HEK293 (cell line): ENCODE results near the gene TTC27.

Source experiments
- CTCF ChIA-PET: fragments of 350-600 bp; formaldehyde crosslinking; extraction: SDS; loops from one replicate; lab custom pipeline; 2021; ENCODE audit warnings: antibody characterized with exemption; lab: Yijun Ruan, JAX
- POLR2A ChIA-PET: fragments of 300-600 bp; formaldehyde crosslinking; extraction: SDS; loops from one replicate; lab custom pipeline; 2020; ENCODE audit warnings: antibody characterized with exemption, inconsistent platforms; lab: Yijun Ruan, JAX
- H3K27ac ChIP-seq: fragments of 200-500 bp; sonication (Bioruptor generic); 2 replicates; pipeline ENCODE4 v1.5.1; 2014; ENCODE audit warnings: low read depth, low read length, control low read depth, inconsistent platforms; ENCODE audit errors: extremely low read depth
- H3K36me3 ChIP-seq, 2 experiments: fragments of 200-500 bp in 1 of 2; sonication (Bioruptor generic) in 1 of 2; 1 replicate in 1 of 2; 2 replicates in 1 of 2; pipeline ENCODE4 v1.5.1; 2014 to 2017; ENCODE audit warnings: inconsistent platforms in 2 of 2, low read length in 2 of 2; ENCODE audit not compliant: control insufficient read depth in 2 of 2, insufficient read depth in 1 of 2
- H3K4me1 ChIP-seq: fragments of 200-500 bp; sonication (Bioruptor generic); 2 replicates; pipeline ENCODE4 v1.5.1; 2014; ENCODE audit warnings: mild to moderate bottlenecking, low read length, inconsistent platforms; ENCODE audit not compliant: control insufficient read depth, insufficient read depth
- H3K4me3 ChIP-seq: 2 replicates; pipeline ENCODE4 v1.5.1; 2011; ENCODE audit warnings: low read depth, mild to moderate bottlenecking, control low read depth, low read length, moderate library complexity
- H3K9me3 ChIP-seq: fragments of 200-500 bp; sonication (Bioruptor generic); 2 replicates; pipeline ENCODE4 v1.5.1; 2014; ENCODE audit warnings: low read depth, low read length, inconsistent platforms; ENCODE audit not compliant: control insufficient read depth, insufficient read depth
- BCL11A ChIP-seq: fragments of 450-650 bp; formaldehyde crosslinking; IDR thresholded peaks from 2 replicates; pipeline ENCODE4 v1.5.1; 2016; ENCODE audit warnings: low read depth, missing biosample characterization, missing genetic modification characterization
- EGR2 ChIP-seq: fragments of 450-650 bp; formaldehyde crosslinking; IDR thresholded peaks from 2 replicates; pipeline ENCODE4 v1.5.1; 2016; ENCODE audit warnings: low read depth, missing biosample characterization, missing genetic modification characterization
- FEZF1 ChIP-seq: fragments of 450-650 bp; formaldehyde crosslinking; IDR thresholded peaks from 2 replicates; pipeline ENCODE4 v1.5.1; 2016; ENCODE audit warnings: missing biosample characterization, missing genetic modification characterization
- GLIS1 ChIP-seq: fragments of 450-650 bp; formaldehyde crosslinking; IDR thresholded peaks from 2 replicates; pipeline ENCODE4 v1.5.1; 2016; ENCODE audit warnings: missing biosample characterization, missing genetic modification characterization
- SP7 ChIP-seq: fragments of 450-650 bp; formaldehyde crosslinking; IDR thresholded peaks from 2 replicates; pipeline ENCODE4 v1.5.1; 2016; ENCODE audit warnings: missing biosample characterization, missing genetic modification characterization
- TRIM28 ChIP-seq: IDR thresholded peaks from 2 replicates; pipeline ENCODE4 v1.6.1; 2011; ENCODE audit warnings: low read length, control low read depth, borderline replicate concordance
- ZFP41 ChIP-seq: fragments of 450-650 bp; formaldehyde crosslinking; IDR thresholded peaks from 2 replicates; pipeline ENCODE4 v1.5.1; 2016; ENCODE audit warnings: missing biosample characterization, missing genetic modification characterization, borderline replicate concordance
- ZIC2 ChIP-seq: fragments of 450-650 bp; formaldehyde crosslinking; IDR thresholded peaks from 2 replicates; pipeline ENCODE4 v1.5.1; 2016; ENCODE audit warnings: missing biosample characterization, missing genetic modification characterization
- ZNF114 ChIP-seq: fragments of 450-650 bp; formaldehyde crosslinking; IDR thresholded peaks from 2 replicates; pipeline ENCODE4 v1.5.0; 2017; ENCODE audit warnings: missing biosample characterization, missing genetic modification characterization
- ZNF175 ChIP-seq: fragments of 450-650 bp; formaldehyde crosslinking; IDR thresholded peaks from 2 replicates; pipeline ENCODE4 v1.5.1; 2016; ENCODE audit warnings: missing biosample characterization, missing genetic modification characterization
- ZNF433 ChIP-seq: fragments of 450-650 bp; formaldehyde crosslinking; IDR thresholded peaks from 2 replicates; pipeline ENCODE4 v1.5.1; 2016; ENCODE audit warnings: missing biosample characterization, missing genetic modification characterization, low read depth
- ZNF521 ChIP-seq: fragments of 450-650 bp; formaldehyde crosslinking; IDR thresholded peaks from 2 replicates; pipeline ENCODE4 v1.5.1; 2017; ENCODE audit warnings: missing biosample characterization, mild to moderate bottlenecking, missing genetic modification characterization
- ZNF76 ChIP-seq: fragments of 450-650 bp; formaldehyde crosslinking; IDR thresholded peaks from 2 replicates; pipeline ENCODE4; 2016; ENCODE audit warnings: low read depth, missing biosample characterization, missing genetic modification characterization, borderline replicate concordance
- ZNF777 ChIP-seq: fragments of 450-650 bp; formaldehyde crosslinking; IDR thresholded peaks from 2 replicates; pipeline ENCODE4 v1.5.1; 2017; ENCODE audit warnings: missing biosample characterization, missing genetic modification characterization, borderline replicate concordance
- TF ChIP-seq, protein P1 (sequence below): fragments of 450-650 bp; formaldehyde crosslinking; IDR thresholded peaks from 2 replicates; pipeline ENCODE4 v1.5.1; 2016; ENCODE audit warnings: missing biosample characterization, missing genetic modification characterization, low read depth
- TF ChIP-seq, protein P2 (sequence below): fragments of 450-650 bp; formaldehyde crosslinking; IDR thresholded peaks from 2 replicates; pipeline ENCODE4 v1.5.1; 2016; ENCODE audit warnings: missing biosample characterization, missing genetic modification characterization
- TF ChIP-seq, protein P3 (sequence below): fragments of 450-650 bp; formaldehyde crosslinking; IDR thresholded peaks from 2 replicates; pipeline ENCODE4 v1.5.1; 2016; ENCODE audit warnings: missing biosample characterization, missing genetic modification characterization
- TF ChIP-seq, protein P4 (sequence below): sonication (generic); formaldehyde crosslinking; IDR thresholded peaks from 2 replicates; pipeline ENCODE4 v1.8.1; 2022; ENCODE audit warnings: mild to moderate bottlenecking, moderate library complexity, missing genetic modification reagents
- TF ChIP-seq, protein P5 (sequence below): IDR thresholded peaks from 2 replicates; pipeline ENCODE4 v1.6.1; 2011; ENCODE audit warnings: mild to moderate bottlenecking, low read depth, low read length, borderline replicate concordance
- TF ChIP-seq, protein P6 (sequence below): fragments of 450-650 bp; IDR thresholded peaks from 2 replicates; pipeline ENCODE4 v1.5.1; 2018; ENCODE audit warnings: missing biosample characterization, mild to moderate bottlenecking, missing genetic modification characterization

TTC27 gene

DNA sequence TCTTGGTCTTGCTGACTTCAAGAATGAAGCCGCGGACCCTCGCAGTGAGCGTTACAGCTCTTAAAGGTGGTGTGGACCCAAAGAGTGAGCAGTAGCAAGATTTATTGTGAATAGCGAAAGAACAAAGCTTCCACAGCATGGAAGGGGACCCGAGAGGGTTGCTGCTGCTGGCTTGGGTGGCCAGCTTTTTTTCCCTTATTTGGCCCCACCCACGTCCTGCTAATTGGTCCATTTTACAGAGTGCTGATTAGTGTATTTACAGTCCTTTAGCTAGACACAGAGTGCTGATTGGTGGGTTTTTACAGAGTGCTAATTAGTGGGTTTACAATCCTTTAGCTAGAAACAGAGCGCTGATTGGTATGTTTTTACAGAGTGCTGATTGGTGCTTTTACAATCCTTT, 230.9 kb downstream of the TTC27 start (continued):
- TF ChIP-seq EGR2 (no peak), TRIM28 (no peak), BCL11A (tag by site-specific recombination) (no peak), GLIS1 (no peak), ZIC2 (tag by site-specific recombination) (no peak), ZNF114 (no peak), FEZF1 (tag by site-specific recombination) (no peak)
- TF ChIP-seq, protein P1, sequence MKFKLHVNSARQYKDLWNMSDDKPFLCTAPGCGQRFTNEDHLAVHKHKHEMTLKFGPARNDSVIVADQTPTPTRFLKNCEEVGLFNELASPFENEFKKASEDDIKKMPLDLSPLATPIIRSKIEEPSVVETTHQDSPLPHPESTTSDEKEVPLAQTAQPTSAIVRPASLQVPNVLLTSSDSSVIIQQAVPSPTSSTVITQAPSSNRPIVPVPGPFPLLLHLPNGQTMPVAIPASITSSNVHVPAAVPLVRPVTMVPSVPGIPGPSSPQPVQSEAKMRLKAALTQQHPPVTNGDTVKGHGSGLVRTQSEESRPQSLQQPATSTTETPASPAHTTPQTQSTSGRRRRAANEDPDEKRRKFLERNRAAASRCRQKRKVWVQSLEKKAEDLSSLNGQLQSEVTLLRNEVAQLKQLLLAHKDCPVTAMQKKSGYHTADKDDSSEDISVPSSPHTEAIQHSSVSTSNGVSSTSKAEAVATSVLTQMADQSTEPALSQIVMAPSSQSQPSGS: no peak
- TF ChIP-seq, protein P2, sequence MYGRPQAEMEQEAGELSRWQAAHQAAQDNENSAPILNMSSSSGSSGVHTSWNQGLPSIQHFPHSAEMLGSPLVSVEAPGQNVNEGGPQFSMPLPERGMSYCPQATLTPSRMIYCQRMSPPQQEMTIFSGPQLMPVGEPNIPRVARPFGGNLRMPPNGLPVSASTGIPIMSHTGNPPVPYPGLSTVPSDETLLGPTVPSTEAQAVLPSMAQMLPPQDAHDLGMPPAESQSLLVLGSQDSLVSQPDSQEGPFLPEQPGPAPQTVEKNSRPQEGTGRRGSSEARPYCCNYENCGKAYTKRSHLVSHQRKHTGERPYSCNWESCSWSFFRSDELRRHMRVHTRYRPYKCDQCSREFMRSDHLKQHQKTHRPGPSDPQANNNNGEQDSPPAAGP (tag by site-specific recombination): no peak

DNA sequence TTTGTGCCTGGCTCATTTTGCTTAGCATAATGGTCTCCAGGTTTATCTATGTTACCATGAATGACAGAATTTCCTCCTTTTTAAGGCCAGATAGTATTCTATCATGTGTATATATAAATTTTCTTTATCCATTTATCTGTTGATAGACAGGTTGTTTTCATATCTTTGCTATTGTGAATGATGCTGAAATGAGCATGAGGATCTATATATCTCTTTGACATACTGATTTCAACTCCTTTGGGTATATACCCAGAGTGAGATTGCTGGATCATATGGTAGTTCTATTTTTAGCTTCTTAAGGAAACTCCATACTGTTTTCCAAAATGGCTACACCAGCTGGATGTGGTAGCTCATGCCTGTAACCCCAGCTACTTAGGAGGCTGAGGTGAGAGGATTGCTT, 232.5 kb downstream of the TTC27 start:
- H3K9me3 ChIP-seq: no peaks in the 10 kb centered on the region
- TF ChIP-seq, protein P3, sequence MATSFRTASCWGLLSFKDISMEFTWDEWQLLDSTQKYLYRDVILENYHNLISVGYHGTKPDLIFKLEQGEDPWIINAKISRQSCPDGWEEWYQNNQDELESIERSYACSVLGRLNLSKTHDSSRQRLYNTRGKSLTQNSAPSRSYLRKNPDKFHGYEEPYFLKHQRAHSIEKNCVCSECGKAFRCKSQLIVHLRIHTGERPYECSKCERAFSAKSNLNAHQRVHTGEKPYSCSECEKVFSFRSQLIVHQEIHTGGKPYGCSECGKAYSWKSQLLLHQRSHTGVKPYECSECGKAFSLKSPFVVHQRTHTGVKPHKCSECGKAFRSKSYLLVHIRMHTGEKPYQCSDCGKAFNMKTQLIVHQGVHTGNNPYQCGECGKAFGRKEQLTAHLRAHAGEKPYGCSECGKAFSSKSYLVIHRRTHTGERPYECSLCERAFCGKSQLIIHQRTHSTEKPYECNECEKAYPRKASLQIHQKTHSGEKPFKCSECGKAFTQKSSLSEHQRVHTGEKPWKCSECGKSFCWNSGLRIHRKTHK: no peak
- no peak for TF ChIP-seq ZNF175 (tag by site-specific recombination)
- TF ChIP-seq, protein P4, sequence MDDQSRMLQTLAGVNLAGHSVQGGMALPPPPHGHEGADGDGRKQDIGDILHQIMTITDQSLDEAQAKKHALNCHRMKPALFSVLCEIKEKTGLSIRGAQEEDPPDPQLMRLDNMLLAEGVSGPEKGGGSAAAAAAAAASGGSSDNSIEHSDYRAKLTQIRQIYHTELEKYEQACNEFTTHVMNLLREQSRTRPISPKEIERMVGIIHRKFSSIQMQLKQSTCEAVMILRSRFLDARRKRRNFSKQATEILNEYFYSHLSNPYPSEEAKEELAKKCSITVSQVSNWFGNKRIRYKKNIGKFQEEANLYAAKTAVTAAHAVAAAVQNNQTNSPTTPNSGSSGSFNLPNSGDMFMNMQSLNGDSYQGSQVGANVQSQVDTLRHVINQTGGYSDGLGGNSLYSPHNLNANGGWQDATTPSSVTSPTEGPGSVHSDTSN (CRISPR knock-in tag): no peak
- TF ChIP-seq, protein P5, sequence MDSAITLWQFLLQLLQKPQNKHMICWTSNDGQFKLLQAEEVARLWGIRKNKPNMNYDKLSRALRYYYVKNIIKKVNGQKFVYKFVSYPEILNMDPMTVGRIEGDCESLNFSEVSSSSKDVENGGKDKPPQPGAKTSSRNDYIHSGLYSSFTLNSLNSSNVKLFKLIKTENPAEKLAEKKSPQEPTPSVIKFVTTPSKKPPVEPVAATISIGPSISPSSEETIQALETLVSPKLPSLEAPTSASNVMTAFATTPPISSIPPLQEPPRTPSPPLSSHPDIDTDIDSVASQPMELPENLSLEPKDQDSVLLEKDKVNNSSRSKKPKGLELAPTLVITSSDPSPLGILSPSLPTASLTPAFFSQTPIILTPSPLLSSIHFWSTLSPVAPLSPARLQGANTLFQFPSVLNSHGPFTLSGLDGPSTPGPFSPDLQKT: no peak
- no peak for TF ChIP-seq ZNF76 (tag by site-specific recombination)
- TF ChIP-seq, protein P6, sequence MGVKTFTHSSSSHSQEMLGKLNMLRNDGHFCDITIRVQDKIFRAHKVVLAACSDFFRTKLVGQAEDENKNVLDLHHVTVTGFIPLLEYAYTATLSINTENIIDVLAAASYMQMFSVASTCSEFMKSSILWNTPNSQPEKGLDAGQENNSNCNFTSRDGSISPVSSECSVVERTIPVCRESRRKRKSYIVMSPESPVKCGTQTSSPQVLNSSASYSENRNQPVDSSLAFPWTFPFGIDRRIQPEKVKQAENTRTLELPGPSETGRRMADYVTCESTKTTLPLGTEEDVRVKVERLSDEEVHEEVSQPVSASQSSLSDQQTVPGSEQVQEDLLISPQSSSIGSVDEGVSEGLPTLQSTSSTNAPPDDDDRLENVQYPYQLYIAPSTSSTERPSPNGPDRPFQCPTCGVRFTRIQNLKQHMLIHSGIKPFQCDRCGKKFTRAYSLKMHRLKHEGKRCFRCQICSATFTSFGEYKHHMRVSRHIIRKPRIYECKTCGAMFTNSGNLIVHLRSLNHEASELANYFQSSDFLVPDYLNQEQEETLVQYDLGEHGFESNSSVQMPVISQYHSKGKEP (tag by site-specific recombination): no peak
- no peak for TF ChIP-seq SP7 (tag by site-specific recombination)
- TF ChIP-seq ZNF777 (tag by site-specific recombination): no peak
- no peak for TF ChIP-seq ZNF521 (tag by site-specific recombination)
- TF ChIP-seq ZNF433: no peak
- TF ChIP-seq ZFP41 (tag by site-specific recombination): no peak
- ChIA-PET POLR2A (no interaction called here), CTCF (no interaction called here)
- H3K4me1 ChIP-seq: no peaks in the 10 kb centered on the region
- H3K27ac ChIP-seq: no peak overlapping the region
- no peaks in the 10 kb centered on the region for H3K36me3 ChIP-seq
- no peak overlapping the region for H3K4me3 ChIP-seq
